GM19035 (cell line): ENCODE results near the gene SYT17.

Experiments
- ATAC-seq: cut with Tn5 transposase; IDR thresholded peaks from one replicate; pipeline ENCODE4 v1.9.1; 2021; ENCODE audit not compliant: unreplicated experiment

The SYT17 gene

DNA sequence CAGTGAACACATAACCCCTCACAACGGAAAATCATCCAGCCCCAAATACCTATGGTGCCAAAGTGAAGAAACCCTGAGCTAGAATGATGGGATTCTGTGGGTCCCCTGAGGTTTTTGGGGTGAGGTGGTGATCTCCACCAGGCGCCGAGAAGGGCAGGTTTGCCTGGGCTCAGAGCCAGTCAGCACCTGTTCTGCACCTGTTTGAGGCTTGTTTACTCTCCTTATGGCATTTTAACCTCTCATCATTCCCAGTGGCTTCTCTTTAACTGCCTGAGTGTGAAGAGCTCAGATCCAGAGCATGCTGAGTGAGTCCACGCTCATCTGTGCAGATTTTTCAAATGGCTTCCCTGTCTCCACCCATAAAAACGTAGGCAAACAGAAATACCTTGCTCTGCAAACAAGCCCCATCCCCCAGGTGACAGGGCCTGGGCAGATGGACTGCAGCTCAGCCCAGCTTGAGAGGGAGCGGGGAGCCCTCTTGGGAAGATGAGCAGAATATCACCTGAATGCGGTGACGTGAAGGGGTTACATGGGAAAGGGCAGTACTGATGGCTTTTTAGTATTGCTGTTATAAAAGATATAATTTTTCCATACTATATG is 77.4 kb downstream of the SYT17 start:
- ATAC-seq = no peak

DNA sequence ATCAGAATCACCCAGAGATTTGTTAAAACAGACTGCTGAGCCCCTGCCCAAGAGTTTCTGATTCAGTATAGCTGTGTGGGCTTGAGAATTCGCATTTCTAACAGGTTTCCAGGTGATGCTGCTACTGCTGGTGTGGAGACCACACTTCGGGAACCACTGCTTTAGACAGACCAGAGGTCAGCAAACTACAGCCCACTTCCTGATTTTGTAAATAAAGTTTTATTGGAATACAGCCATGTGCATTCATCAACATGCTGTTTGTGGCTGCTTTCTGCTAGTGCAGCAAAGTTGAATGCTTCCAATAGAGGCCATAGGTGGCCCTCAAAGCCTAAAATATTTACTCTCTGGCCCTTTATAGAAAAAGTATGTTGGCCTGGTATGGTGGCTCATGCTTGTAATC is 84.9 kb downstream of the SYT17 start:
- no peak for ATAC-seq

DNA sequence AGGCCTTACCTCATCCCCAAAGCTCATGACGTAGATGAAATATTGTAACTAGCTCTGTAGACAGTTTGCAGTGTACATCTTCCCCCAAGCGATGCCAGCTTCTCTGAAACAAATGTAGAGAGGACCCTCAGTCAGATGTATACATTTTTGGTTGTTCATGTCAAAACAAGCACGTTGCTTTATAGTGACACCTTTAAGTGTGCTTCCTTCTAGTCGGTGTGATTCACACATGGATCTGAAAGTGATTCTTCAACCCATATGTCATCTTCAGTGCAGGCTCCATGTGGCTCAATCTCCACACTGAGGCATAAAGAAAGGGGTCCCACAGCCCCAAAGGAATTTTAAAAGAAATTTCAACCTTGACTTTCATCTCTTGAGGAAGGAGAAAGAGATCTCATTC is 86.6 kb downstream of the SYT17 start:
- ATAC-seq = no peak

DNA sequence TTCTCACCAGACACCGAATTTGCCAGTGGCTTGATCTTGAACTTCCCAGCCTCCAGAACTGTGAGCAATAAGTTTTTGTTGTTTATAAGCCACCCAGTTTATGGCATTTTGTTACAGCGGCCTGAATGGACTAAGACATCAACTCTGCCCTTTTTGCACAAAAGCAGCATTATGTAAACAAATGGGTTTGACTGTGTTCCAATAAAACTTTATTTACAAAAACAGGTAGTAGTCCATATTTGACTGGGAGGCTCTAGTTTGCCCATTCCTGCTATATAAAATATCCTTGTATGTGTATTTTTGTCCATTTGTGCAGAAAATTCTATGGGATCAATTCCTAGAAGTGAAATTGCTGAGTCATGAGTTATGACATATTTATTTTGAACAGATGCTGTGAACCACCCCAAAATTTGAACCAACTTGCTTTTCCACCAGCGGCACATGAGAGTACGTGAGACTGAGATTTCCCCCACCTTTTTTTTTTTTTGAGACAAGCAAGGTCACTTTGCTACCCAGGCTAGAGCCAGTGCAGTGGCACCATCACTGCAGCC is 96.2 kb downstream of the SYT17 start:
- ATAC-seq = no peak

DNA sequence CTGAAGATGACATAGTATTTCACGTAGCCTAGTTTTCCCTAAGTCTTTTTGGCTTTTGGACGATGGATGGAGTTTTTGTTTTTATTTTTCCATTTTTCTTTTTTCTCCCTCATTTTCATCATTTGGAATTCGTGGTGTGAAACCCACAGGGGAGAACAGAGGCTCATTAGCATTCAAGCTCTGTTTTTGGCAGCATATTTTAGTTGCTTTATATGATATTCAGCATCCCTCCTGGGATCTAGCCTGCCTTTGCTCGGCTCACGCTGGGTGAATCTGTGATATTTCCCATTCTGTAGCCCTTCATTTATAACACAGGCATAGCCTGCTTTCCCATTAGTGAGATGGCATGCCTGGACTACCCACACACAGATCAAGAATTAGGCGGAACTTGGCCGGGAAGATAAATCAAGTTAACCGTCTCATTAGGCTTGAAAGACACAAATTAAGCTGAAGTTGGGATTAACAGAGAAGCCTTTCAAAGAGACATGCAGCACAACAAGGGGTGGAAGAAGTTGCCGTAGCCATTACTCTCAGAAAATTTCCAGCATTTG is 97.4 kb downstream of the SYT17 start:
- ATAC-seq = no peak

DNA sequence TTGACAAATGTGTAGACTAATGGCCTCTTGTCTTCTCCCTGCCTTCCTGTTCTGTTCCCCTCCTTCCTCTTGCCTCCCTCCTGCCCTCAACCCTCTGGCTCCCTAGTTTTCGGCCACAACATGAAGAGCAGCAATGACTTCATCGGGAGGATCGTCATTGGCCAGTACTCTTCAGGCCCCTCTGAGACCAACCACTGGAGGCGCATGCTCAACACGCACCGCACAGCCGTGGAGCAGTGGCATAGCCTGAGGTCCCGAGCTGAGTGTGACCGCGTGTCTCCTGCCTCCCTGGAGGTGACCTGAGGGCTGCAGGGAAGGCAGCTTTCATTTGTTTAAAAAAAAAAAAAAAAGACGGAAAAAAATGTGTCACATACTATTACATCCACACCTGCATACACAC is 98.7 kb downstream of the SYT17 start:
- ATAC-seq = no peak

DNA sequence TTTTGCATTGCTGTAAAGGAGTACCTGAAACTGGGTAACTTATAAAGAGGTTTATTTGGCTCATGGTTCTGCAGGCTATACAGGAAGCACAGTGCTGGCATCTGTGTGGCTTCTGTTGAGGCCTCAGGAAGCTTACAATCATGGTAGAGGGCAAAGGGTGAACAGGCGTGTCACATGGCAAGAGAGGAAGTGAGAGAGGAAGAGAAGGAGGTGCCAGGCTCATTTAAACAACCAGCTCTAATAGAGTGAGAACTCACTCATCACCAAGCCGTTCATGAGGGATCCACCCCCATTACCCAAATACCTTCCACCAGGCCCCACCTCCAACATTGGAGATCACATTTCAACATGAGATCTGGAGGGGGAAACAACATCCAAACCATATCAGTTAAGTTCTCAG is 101.1 kb downstream of the SYT17 start:
- ATAC-seq = no peak

DNA sequence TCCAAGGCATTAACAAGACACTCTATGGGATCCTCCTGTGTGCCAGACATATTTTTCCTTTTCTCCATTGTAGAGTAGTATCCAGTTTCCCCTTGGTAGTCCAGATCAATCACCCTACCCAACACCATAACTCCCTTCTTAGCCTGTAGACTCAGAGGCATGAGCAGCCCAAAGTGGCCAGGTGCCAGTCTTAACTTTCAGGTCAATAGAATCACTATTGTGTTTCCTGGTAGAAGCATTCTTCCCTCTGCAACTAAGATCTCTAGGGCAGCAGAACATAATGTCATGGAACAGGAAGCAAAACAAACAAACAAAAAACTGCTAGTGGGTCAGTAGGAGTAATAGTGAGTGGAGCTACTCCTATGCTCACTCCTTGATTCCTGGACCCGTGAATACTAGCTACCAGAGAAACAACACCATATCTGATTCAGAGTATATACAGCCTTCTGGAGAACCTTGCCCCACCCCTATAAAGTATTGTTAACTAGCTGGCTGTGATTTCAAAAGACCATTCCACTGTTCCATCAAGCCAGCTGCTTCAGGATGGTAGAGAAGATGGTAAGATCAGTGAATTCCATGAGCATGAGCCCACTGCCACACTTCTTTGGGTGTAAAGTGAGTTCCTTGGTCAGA is 106.2 kb downstream of the SYT17 start:
- no peak for ATAC-seq

DNA sequence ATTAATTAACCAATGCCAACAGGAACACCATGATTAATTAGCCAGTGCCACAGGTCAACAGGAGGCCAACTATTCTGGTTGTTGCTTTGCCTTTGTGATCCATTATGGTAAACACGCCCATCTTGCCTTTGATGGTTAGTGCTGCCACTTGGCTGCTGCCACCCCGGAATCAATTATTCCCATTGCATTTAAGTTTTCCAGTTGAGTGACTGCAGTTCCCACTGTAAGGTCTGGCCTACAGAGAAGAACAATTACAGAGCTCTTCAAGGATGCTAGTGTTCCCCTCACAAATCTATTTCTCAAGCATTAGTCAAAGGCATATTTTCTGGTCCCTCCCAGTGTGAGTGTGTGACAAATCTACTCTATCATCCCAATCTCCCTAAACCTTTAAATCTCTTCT is 110.4 kb downstream of the SYT17 start:
- no peak for ATAC-seq

DNA sequence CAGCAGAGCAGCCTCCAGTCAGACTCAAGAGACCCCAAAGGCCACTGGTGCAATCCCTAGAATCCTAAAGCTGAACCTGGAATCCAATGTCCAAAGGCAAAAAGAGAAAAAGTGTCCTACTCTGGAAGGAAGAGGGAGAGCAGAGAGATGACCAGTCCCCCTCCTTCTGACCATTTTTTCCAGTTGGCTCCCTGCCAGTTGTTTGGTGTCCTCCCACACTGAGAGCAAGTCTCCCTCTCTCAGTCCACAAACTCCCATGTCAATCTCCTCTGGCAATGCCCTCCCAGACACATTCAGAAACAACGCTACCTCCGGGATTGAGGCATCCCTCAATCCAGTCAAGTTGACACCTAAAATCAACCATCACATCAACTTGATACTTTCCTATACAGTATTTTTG is 113.2 kb downstream of the SYT17 start:
- no peak for ATAC-seq

DNA sequence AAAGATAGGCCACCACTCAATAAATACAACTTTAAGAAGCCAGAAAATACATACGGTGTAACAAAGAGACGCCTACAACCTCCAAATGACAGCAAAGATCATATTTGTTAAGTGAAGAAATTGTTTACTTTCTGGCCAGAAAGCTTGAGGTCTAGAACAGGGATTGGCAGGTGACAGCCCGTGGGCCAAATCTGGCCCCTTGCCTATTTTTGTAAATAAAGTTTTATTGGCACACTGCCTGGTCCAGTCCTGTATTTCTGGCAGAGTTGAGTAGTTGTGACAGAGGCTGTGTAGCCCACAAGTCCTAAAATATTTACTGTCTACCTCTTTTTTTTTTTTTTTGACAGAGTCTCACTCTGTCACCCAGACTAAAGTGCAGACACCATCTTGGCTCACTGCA is 114.1 kb downstream of the SYT17 start:
- ATAC-seq = no peak

DNA sequence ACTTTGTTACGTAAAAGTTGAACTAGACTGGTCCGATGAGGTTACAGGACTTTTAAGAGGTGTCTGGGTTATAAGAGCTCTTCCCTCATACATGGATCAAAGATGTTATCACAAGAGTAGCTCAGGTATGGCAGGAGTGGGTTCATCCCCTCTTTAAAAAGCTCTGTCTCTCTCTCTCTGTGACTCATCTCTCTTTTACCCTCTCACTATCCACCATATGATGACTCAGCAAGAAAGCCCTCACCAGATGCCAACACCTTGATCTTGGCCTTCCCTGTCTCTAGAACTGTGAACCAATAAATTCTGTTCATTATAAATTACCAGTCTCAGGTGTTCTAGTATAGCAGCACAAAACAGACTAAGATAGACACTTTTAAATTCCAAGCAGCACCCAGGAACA is 115.6 kb downstream of the SYT17 start:
- ATAC-seq = no peak

DNA sequence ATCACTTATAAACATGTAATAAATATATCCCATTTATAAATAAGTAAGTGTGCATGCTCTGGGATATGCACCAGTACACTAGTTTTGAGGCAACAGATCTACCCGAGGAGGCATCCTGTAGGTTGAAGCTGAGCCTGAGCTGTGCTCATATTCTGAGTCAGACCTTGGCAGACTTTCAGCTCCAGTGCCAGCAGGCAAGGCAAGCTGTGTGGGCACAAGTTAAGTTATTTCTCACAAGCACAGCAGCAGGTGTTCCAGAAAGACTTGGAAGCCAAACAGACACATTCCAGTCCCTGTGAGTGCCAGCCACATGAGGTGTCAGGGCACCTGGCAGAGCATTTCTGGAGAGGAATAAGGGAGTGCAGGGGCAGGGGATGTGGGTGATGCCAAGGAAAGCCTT is 116.2 kb downstream of the SYT17 start:
- ATAC-seq = no peak

DNA sequence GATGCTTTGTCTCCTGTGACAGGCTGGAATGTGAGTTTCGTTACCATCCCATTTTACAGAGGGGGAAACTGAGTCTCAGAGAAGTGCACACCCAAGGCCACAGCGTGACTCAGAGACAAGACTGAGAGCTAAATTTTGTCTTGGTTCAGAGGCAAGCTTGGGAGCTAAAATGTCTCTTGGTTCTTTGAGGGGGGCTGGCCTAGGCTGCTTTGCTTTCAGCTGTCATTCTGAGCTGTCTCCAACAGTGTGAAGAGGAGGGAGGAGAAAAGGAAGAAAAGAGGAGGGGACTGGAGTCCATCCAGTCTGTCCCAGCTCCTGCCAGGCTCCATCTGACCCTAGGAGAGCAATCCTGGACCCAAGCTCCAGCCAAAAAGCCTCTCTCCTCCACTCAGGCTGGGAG is 117.4 kb downstream of the SYT17 start, which contains the start of gene CLEC19A:
Gene CLEC19A (plus strand): TSS at position 301 of the 400 bp plus-strand sequence. CDS start 121 bp downstream, outside the sequence.
- ATAC-seq = no peak

DNA sequence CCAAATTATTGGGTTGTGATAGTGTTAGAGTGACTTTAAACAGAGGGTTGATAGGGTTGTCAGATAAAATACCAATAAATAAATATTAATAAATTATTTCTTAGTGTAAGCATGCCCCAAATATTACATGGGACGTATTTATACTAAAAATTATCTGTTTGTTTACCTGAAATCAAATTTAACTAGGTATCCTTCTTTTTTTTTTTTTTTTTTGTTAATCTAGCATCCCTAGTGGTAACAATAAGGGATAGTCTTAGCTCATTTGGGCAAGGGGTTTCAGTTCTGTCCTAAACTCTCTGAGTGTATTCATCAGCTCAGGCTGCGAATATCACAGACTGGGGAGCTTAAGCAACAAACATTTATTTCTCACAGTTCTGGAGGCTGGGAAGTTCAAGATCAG is 118.8 kb downstream of the SYT17 start:
- no peak for ATAC-seq

DNA sequence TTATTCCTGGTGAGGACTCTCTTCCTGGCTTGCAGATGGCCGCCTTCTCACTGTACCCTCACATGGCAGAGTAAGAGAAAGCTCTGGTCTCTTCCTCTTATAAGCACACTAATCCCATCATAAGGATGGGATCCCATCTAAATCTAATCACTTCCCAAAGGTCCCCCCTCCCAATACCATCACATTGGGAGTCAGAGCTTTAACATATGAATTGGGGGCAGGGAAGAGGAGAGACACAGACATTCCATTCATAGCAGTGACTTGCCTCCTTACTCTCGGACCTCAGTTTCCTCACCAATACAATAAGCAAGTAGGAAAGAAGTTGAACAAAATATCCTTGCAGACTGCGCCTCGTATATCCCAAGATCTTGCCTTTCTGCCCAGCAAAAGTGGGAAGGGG is 119.2 kb downstream of the SYT17 start:
- ATAC-seq = no peak

DNA sequence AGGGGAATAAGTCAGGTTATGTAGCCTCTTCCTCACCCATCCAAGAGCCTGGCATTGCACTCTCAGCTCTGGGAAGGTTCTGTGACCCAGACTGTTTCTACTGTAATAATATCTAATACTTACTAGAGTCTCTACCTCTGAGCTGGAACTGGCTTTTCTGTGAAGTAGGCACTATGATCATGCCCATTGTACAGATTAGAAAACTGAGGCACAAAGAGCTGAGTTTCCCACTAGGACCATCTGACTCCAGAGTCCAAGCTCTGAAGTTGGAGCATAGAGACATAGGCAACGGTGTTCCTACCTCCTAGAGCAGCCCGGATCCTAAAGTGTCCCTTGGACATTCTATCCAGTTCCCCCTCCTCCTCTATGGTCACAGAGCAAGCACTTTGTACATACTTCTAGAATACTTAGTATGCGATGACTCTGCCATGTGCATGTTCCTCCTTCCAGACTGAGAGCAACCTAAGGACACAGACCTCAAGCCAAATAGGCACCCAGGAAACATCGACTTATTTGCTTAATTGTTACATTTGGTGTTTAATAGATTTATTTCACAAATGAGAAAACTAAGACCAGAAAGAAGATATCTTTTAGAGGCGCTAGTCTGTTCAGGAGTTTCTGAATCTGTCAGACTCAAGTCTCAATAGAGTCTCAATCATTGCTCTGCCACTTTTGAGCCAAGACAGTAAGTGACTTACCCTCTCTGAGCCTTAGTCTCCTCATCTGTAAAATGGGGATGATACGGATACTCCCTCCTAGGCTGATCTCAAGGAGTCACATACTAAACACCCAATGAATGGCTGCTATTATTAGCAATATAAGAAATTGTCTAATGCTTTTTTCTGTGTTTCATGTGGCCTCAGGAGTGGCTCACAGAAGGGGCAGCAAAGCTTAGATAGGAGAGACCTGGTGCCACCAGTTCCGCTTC is 121.1 kb downstream of the SYT17 start:
- ATAC-seq = no peak

DNA sequence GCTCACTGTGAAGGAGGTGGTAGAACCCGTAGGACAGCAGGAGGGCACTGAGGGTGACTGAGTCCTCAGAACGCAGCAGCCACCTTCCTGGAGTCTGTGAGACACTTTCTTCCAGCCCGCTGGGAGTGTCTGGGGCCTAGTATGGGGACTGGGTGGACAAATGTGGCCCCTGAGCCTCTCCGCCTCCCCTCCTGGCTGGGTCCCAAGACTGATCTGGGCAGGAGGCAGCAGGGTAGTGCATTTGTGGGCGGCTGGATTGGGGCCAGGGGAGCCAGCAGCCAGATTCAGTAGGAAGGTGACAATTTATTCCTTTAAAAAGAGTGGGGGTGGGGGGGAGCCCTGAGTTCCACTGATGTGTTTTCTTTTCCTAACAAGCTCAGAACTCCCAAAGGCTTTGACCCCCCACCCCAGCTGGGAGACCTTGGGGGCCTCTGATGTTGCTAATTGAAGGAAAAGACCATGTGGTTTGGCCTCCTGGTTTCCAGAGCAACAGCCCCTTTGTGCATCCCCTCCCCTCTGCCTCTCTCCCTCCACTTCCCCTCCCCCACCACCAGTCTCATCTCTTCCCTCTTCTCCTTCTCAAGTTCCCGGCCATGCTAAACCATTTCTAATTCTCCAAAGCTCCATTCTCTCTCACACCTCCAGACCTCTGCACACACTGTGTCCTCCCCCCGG is 121.9 kb downstream of the SYT17 start:
- ATAC-seq = no peak

DNA sequence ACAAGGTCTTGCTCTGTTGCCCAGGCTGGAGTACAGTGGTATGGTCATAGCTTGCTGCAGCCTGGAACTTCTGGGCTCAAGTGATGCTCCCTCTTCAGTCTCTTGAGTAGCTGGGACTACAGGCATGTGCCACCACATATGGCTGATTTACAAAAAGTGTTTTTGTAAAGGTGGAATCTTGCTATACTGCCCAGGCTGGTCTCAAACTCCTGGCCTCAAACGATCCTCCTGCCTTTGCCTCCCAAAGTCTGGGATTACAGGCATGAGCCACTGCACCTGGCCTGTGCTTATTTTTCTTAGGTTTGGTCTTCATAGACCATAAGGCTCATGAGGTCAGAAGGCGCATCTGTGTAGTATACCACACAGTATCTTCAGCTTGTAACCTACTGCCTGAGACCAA is 122.8 kb downstream of the SYT17 start:
- no peak for ATAC-seq

DNA sequence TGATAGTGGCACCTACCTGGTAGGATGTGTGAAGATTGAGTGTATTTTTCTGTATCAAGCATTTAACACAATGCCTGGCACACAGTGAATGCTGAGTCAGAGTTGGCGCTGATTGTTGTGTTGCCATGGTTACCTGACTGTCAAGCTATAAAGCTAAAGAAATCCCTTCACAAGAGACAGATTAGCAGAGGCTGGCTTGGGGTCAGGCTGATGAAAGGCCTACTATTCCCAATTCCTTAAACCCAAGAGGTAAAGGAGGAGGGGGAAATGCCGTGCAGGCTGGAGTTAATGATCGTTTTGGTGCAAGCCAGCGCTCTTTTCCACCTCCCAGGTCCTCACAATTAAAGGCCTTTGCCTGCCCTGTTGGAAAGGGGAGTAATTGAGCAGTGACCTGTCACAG is 123.4 kb downstream of the SYT17 start:
- ATAC-seq = no peak

DNA sequence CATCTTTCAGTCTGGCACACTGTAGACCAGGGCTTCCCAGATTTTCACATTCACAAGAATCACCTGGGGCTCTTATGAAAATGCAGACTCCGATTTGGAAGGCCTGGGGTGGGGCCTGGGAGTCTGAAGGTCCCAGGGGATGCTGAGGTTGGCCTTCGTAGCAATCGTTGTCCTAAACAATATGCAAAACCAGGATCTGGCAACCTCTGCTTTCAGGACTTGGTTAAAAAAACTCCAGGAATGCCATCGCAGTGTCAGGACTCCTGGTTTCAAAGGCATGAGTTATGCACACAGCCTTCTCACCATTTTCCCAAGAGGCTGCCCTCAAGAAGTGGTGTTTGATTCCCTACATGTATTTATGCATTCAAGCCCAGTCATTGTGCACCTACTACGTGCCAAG is 124.1 kb downstream of the SYT17 start:
- ATAC-seq = no peak
